ENCODE measurements around the gene SMC5. TPM values are rescaled to one million over a fixed set of nuclear protein-coding genes. Genes with fewer than 3 reads are reported as not detected.

SMC5 gene
- total RNA-seq, 2 donors from 2014 or later, result 22.6 to 46.1 TPM

- TF ChIP-seq CTCF (IDR thresholded peaks at IDR 0.05), result no peak
- H3K36me3 ChIP-seq, result peaks cover 13% of the 10 kb centered on the region
- H3K4me1 ChIP-seq (ENCODE audit: control insufficient read depth in 1 of 2, low read depth in 2 of 2), result no peaks in the 10 kb centered on the region
- H3K27me3 ChIP-seq (replicated peaks; ENCODE audit: insufficient read depth), result no peaks in the 10 kb centered on the region
- no peak overlapping the region for H3K27ac ChIP-seq
- peaks cover 3% of the 10 kb centered on the region for H3K9me3 ChIP-seq
- DNase-seq (ENCODE audit: low spot score) (no peak), ATAC-seq (ENCODE audit: insufficient number of reproducible peaks, low FRiP score, low read depth) (no peak)
- no peak overlapping the region for H3K4me3 ChIP-seq
Observed at GRCh38 chr9:70297141-70297540, 38.4 kb downstream of the SMC5 start.

DNA sequence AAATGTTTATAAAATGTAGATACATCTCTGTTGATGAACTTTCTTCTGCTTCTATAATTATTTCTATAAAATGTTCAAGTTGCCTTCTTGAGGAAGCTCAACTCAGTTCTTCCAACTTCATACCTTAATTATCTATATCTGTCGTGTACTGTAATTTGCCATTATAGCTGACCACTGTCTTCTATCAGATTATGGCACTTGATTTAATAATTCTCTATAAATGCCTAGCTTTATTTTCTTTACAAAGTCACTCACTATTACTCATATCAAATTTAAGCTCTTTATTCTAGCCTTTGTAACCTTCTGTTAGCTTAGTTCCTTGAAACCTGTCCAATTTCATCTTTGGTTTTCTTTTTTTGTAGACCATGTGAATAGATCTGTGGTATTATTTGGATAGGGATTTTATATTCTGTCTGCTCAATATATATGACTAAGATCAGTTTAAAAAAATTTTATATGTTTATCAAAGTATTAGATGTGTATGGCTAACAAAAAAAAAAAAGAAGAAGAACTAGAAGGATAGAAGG, 39.5 kb downstream of the SMC5 start:
- TF ChIP-seq CTCF (IDR thresholded peaks at IDR 0.05), result no peak
- H3K4me3 ChIP-seq, result no peak overlapping the region
- H3K9me3 ChIP-seq, result no peaks in the 10 kb centered on the region
- no peak for ATAC-seq (ENCODE audit: insufficient number of reproducible peaks, low FRiP score, low read depth)
- H3K27me3 ChIP-seq (replicated peaks; ENCODE audit: insufficient read depth), result no peaks in the 10 kb centered on the region
- no peak for DNase-seq (ENCODE audit: low spot score)
- H3K27ac ChIP-seq, result no peak overlapping the region
- H3K36me3 ChIP-seq, result peaks cover 19% of the 10 kb centered on the region
- H3K4me1 ChIP-seq (ENCODE audit: control insufficient read depth in 1 of 2, low read depth in 2 of 2), result no peaks in the 10 kb centered on the region

DNA sequence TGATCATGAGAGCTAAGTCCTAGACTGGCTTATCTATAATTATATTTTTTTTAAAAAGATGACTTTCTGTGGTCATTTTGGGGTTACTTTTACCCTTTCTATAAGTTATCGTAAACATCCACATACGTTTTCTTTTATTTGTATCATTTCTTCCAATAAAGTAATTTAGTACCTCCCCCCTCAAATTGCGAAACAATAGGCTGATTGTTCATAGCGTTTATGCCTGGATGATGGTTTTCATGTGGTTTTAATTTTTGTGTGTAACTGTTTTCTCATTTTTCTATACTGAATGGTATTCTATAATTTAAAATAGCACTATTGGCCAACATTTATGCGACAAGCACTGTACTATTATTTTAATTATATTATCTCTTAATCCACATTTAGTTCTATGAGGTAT, 44.5 kb downstream of the SMC5 start:
- H3K27ac ChIP-seq, result no peak overlapping the region
- no peaks in the 10 kb centered on the region for H3K4me1 ChIP-seq (ENCODE audit: control insufficient read depth in 1 of 2, low read depth in 2 of 2)
- DNase-seq (ENCODE audit: low spot score) (no peak), ATAC-seq (ENCODE audit: insufficient number of reproducible peaks, low FRiP score, low read depth) (no peak)
- no peak overlapping the region for H3K4me3 ChIP-seq
- no peaks in the 10 kb centered on the region for H3K9me3 ChIP-seq
- TF ChIP-seq CTCF (IDR thresholded peaks at IDR 0.05), result no peak
- peaks cover 19% of the 10 kb centered on the region for H3K36me3 ChIP-seq
- no peaks in the 10 kb centered on the region for H3K27me3 ChIP-seq (replicated peaks; ENCODE audit: insufficient read depth)

DNA sequence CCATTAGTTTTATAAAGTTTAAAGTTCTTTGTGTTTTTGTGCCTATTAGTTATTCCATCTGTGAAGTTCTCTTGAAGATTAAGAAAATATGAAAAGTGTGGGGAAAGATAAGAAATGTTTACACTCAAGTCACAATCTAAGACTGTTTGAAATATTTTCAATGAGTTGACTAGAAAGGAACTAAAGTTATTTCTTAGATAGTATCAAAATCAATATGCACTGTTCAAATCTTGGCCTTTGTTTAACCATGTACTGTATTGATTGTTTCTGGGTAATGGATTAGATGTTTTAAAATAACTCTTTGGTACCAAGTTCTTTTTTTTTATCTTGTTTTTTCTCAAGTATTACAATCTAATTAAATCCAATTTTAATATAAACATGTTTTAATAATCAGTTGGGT, 46.0 kb downstream of the SMC5 start:
- ATAC-seq (ENCODE audit: insufficient number of reproducible peaks, low FRiP score, low read depth), result no peak
- Histone ChIP-seq H3K4me1 (ENCODE audit: control insufficient read depth in 1 of 2, low read depth in 2 of 2) (no peaks in the 10 kb centered on the region), H3K36me3 (peaks cover 21% of the 10 kb centered on the region), H3K27ac (no peak overlapping the region), H3K27me3 (replicated peaks; ENCODE audit: insufficient read depth) (no peaks in the 10 kb centered on the region), H3K9me3 (no peaks in the 10 kb centered on the region), H3K4me3 (no peak overlapping the region)
- no peak for DNase-seq (ENCODE audit: low spot score)
- TF ChIP-seq CTCF (IDR thresholded peaks at IDR 0.05), result no peak

GRCh38 chr9:70315389-70315788, 56.6 kb downstream of the SMC5 start:
- Histone ChIP-seq H3K36me3 (peaks cover 9% of the 10 kb centered on the region), H3K27ac (no peak overlapping the region), H3K4me1 (ENCODE audit: control insufficient read depth in 1 of 2, low read depth in 2 of 2) (no peaks in the 10 kb centered on the region), H3K27me3 (replicated peaks; ENCODE audit: insufficient read depth) (no peaks in the 10 kb centered on the region), H3K4me3 (no peak overlapping the region), H3K9me3 (no peaks in the 10 kb centered on the region)
- no peak for TF ChIP-seq CTCF (IDR thresholded peaks at IDR 0.05)
- DNase-seq (ENCODE audit: low spot score) (no peak), ATAC-seq (ENCODE audit: insufficient number of reproducible peaks, low FRiP score, low read depth) (no peak)

Data from thoracic aorta (tissue), 2 donors.